ENCODE measurements around the gene LRRC52.

The LRRC52 gene, protein sequence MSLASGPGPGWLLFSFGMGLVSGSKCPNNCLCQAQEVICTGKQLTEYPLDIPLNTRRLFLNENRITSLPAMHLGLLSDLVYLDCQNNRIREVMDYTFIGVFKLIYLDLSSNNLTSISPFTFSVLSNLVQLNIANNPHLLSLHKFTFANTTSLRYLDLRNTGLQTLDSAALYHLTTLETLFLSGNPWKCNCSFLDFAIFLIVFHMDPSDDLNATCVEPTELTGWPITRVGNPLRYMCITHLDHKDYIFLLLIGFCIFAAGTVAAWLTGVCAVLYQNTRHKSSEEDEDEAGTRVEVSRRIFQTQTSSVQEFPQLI

DNA sequence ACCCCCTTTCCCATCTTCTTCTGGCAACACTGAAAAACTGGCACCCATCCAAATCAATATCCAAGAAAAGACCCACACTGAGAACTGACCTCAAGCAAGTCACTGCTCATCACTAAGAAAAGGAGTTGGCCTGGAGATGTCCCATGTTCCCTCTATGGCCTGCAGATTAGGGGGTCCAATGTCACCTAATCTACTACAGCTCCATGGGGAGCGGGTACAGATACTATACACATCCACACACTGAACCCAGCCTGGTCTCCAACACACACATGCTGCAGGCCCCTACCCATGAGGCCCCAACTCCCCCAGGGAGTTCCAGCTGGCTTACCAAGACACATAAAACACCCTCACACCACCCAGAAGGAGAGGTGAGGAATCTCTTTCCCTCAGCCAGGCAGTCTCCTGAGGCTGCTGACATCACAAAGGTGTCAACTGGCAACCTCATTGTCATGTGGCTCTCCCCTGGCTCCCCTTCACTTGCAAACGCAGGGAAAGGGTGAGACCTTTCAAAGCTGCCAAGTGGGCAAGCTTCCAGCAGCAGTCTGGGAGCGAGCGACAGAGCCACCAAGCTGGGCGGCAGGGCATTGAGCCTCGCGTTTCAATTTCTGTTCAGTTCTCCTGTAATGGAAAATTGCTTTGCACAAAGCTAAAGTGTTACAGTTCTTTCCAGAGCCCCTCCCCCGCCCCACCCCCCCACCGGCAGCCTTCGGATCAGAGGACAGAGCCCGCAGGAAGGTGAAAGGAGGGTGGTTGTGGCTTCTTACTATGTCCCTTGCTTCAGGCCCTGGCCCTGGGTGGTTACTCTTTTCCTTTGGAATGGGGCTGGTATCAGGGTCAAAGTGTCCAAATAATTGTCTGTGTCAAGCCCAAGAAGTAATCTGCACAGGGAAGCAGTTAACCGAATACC is at the start of gene LRRC52:
Gene LRRC52, plus strand, starts transcription at position 469 of the 907 bp plus-strand sequence. Its CDS starts 297 bp downstream, at position 766.
- DNase-seq: no peak

DNA sequence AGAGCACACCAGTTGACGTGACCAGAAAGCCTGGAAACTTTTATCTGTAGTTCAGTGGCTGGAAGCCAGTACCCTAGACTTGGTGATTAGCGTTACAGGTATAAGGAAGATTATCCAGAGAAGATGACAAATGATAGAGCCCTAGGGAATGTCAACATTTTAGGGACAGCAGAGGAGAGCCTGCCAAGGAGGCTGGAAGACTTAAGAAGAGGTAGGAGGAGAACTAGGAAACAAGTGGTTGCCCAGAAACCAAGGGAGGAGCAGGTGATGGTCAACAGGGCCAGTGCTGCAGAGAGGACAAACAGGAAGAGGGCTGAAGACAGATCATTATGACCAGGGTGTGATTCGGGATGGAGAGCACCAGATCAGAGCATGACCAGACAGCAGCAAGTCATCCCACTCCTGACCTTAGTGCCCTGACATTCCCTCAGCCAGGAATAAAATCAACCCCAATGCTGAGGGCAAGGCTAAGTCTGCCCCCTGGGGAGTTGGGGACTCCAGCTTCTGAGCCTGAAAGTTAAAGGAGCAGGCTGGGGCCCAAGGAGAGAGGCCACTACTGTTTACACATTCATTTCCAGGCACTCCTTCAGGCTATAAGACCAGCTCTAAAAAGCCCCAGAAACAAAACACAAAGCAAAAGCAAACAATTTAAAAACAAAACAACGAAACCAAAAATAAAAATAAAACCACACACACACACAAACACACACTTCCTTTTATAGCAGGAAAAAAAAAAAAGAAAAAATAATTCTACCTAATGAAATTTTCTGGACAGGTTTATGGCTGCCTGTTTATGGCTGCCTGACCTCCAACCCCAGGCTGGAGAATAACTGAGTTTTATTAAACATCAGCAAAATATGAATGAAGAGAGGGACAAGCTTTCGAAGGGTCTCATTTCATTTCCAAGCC is 48.6 kb upstream of the LRRC52 start:
- no peak for DNase-seq

DNA sequence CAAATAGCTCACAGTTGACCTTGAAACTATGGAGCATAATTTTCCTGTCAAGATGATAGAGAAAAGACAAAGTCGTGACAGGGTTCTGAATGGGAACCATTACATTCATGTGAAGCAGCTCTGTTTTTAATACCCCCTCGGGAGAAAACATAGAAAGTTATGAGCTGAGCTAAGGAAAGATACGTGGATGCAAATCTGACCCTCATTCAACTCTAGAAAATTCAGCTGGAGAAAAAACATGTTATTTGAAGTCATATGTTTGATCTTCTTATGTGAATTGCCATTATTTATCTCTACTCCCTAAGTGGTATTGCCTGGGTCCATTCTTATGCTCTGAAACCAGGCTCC is 48.0 kb upstream of the LRRC52 start:
- DNase-seq: no peak

DNA sequence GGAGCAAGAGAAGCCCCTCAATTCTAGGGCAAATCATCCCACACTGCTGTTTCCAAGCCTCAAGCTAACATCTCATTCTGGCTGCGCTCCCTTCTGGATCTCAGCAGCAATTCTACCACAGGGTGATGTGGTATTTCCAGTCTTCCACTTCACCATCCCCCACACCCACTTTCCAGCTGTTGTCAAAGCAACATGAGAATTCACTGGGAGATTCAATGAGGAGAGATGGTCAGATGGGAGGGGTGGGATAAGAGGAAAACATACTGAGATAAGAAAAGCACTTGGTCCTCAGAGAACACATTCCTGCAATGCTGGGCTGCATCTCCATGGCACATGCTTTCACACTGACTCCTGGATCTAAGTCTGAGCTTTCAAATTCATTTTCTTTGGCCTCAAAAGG is 47.3 kb upstream of the LRRC52 start:
- no peak for DNase-seq

DNA sequence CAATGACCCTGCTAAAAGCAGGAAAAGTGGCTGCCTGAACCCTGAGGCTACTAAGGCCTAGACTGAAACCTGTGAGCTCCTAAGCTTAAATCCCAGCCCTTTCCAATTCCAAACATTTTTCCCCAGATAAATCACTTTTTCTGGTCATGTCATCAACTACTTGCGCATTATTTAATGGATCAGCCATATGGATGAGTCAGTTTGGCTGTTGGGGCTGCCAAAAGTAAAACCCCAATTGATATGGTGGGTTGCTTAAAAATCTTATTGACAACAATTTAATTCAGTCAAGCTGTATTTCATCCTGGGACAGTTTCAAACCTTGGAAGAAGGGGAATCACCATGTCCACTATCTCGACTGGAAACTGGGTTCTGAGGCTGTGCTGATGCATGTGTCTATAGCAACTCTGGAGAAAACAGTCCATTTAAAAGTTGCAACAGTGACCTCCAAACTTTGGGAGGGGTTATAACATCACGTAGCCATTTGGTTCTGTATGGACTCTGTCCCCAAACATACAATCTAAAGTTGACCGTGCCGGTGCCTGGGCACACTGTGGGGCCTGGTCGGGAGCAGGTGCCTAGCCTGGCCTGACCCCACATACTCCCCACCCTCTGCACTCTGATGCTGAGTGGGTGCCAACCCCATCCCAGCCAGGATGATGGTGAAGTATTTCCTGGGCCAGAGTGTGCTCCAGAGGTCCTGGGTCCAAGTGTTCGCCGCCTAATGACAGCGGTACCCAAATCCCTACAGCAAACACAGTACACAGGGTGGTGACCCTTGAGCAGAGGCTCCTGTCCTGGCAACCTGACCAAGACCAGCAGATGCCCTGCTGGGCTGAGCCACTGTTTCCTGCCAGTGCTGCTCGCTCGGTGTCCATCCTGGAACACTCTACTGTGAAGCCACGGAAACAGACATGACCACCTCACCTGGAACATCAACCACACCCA is 46.5 kb upstream of the LRRC52 start:
- DNase-seq: no peak

DNA sequence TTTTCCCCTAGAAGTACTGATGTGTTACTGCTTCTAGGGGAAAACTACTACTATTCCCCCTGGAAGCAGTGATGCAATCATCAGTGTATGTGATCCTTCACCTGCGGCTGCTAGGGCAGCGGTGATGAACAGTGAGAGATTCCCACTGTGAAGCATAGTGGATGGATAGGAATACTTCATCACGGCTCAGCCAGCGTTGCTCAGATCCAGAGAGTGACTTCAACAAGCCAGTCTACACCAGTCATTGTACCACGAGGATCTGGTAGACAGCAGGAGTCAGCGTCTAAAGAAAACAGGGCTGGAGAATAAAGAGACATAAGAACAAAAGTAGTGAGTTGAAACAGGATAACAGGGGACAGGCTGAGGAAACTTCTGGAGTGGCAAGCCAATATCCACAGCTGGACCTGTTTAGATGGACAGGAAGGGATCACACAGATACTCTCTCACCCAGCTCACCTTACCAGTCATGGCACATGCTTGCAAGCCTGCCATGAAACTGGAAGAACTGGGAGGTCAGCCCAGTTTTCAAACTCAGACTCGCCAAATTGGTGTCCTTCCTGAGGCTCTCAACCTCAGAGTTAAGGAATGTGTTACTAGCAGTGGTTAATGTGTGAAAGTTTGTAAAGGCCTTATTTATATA is 42.4 kb upstream of the LRRC52 start:
- DNase-seq: no peak

DNA sequence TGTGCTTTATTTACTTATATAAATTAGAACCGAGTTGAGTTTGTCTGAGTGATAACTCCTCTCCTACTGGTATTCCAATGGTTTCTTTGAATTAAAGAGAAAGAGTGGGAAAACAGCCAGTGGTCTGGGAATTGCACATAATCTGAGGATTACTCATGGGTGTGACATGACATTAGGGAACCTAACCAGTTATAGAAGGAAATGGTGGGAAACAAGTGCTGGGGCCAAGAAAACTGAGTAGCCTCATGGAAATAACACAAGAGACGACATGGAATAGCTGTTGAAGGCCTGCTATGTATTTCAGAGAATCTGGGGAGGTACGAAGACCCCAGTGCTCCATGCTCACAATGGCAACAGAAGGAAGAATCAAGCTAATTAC is 41.8 kb upstream of the LRRC52 start:
- no peak for DNase-seq

DNA sequence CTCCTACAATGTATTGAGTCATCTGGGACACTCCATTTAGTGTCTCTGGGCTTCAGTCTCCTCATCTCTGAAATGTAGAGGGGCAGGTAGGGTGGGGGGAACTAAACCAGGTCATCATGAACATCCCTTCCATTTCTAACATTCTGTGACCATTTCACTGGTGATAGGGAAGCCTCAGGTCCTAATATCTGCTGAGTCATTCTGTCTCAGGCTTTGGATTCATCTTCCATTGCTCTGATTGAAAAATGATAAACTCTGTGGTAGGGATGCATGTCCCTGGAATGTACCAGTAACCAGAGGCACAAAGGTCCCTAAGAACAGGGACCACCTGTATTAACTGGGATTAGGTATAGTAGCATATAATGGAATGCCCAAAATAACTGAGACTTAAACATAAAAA is 36.2 kb upstream of the LRRC52 start:
- no peak for DNase-seq

DNA sequence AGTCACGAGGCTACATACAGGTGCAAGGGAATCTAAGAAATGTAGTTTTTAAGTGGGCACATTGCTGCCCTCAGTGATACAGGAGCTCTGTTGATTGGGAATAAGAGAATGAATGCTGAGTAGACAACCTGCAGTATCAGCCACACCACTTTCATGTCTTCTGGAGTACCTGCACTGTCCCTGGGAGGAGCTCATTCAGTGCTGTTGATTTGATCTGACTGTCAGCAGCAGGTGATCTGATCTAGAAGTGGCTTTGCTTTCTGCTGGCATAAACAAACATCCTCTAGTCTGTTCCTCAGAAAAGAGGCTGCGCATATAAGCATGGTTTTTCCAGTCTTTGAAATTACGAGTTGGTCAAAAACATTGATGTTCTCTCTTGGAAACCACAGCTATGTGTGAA is 35.5 kb upstream of the LRRC52 start:
- no peak for DNase-seq

DNA sequence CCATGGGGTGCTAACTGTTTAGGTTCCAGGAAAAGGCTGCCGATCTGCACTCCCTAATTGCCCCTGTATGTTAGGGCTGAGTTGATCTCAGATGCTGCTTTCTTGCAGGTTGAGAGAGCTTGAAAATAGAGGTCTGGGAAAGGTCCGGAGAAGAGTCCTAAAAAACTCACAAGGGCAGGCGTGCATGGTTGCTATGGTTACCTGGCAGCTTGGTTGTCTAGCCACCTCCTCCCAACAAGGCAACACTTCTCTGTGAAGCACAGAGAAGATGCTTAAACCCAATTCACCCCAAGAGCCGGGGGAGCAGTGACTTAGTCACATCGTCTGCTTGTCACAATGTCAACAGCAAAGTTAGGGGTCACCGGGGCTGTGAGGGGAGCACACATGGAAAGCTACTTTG is 31.0 kb upstream of the LRRC52 start:
- no peak for DNase-seq

DNA sequence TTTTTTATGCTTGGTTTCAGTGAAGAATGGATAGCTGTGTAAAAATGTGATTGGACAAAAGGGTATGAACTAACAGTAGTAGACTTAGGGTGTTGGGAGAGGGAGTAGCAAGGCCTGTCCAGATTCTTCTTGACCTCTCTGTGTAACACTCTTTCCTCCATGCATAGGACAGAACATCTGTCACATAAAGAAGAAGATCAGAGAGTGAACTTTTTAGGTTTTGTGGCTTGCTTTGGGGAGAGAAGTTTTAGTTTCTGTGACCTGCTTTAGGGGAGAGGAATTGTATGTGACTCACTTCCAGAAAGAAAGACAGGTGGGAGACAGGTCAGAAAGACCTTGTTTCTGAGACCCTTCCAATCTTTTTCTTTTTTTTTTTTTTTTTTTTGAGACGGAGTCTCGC is 27.3 kb upstream of the LRRC52 start:
- DNase-seq: no peak

DNA sequence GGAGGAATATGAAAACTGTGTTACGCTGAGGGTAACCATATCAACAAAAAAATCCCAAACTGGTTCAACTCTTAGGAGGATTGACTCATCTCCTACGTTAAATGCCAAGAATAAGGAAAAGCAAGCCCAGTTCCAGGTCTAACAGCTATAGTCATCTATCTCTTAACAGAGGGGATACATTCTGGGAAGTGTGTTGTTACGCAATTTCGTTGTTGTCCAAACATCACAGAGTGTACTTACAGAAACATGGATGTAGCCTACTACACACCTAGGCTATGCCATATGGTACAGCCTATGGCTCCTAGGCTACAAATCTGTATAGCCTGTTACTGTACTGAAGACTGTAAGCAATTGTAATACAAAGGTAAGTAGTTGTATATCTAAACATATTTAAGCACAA is 23.2 kb upstream of the LRRC52 start:
- DNase-seq: no peak

DNA sequence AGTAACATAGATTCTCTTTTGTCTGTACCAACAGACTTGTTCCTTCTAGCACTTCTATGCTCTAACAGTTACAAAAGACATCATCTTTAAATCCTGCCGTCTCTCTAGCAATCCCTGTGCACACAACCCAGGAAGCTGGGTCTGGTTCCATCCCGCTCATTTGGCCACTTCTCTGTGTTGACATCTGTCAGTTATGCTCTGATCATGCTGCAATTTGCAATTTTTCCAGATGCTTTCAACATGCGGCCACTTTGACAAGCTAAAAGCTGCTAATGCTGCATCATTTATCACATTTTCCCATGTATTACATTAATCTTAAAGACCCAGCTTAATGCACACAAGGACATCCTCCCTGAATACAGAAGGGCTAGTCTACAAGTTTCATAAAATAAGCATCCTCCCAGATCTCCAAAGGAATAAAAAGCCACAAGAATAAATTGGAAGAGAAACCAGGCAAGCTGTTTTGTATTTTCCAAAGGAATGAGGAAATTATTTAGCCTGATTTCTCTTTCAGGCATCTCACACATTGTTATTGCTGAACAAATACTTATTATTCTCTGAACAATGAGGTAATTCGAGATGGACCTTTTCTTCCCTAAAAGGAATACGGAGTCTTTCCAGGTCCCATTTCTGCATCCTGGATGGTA is 19.0 kb upstream of the LRRC52 start:
- no peak for DNase-seq

DNA sequence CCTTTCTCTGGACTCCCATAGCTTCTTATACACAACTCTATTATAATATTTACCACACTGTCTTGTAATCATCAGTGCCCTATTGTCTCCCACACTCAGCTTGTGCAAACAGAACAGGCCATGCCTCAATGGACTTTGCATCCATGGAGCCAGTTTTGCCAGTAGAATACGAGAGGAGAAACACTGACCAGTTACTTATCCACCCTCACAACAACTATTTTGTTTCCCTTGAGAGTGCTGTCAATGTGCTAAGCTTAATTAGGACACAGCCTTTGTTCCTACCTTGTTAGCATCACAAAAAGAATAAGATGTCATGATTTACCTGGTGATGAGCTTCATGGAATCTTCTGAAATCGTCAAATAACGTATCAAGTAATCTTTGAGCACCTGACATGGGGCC is 18.1 kb upstream of the LRRC52 start:
- DNase-seq: no peak

DNA sequence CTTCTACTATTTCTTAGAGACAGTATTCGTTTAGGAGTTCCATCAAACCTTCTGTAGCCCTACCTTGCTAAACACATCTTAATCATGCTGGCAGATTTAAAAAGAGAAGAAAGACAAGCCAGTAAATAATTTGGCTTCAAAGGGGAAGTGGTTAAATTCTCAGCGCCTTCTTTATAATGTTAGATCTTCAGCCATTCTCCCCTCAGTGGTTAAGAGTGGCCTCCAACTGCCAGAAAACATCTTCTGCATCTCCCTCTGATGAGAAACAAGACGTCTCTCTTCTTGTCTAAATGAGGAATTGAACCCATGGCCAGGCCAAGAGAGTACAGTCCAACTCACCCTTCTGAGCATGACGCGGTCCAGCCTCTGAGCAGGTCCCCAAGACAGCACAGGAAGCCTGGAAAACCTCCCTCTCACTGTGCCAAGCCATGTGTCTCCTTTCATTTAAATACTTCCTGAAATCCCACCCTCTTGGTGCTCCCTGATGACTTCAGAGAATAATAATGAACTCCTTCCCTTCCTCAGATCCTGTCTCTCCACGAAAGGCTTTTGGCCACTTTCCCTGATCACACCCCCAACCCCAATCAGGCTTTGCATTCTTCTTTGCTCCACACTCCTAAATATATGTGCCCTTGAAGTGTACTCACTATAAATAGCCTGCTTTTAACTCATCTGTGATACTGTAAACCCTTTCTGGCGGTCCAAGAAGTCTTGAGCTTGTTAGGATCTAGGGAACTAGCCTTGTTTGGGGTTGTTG is 16.4 kb upstream of the LRRC52 start:
- no peak for DNase-seq

DNA sequence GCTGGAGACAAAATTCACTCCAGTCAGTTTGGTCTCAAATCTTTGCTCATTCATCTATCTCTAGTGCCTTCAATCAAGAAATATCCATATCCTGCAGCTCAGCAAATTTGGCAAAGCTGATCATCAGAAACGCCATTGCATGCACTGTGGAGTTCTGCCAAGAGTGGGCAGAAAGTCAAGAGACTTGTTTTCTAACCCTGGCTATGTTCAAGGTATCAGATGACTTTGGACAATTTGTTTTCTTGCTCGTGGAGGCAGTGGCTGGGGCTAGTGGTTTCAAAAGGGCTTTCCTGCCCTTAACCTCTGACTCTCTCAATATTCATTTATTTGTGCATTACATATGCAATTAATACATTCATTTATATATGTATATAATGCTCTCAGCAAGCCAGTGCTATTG is 12.8 kb upstream of the LRRC52 start:
- no peak for DNase-seq

DNA sequence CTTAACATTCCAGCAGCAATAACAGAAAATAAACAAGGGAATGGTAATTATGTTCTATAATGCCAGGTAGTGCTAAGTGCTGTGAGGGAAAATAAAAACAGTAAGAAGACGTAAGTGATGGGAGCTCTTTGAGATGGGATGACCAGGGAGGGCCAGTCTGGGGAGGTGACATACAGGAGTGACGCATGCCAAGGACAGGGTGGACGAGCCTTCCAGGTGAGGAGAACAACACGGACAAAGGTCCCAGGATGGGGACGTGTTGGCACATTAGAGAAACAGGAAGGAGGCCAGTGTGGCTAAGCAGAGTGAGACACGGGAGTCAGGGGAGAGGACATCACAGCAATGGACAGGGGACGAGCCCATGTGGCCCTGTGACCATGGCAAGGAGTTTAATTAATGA is 11.7 kb upstream of the LRRC52 start:
- no peak for DNase-seq

DNA sequence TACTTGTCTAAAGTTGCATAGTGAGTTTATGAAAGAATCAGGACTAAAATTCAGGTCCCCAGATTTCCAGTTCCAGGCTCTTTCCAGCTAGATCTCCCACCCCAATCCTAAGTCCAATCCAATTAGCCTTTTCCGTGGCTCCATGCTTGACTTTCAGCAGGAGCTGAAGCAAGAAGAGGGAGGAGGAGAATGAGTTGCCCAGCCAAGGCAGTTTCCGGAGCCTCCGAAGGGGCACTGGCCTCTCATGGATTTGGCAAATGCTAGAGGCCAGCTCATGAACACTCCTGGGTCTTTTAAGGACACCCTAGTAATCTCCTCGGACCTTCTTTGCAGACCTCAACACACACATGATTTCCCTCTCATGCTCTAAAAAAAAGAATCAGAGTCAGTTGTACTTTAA is 10.5 kb upstream of the LRRC52 start:
- no peak for DNase-seq

DNA sequence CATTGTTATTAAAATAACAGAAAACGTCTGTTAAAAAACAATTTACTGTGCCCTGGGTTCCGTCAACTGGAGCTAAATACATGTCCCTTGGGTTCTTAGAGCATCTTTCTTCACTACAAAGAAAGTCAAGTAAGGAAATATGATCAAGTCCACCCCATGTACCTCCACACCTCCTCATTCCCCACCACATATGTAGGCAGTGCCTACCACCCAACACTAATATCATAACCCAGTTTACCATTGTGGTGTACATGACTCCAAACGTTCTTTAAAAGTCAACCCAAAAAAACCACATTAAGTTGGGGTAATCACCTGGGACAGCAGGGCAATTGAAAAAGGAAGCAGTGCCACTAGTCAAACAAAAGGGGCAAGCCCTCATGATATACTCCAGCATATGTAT is 7.8 kb upstream of the LRRC52 start:
- no peak for DNase-seq

DNA sequence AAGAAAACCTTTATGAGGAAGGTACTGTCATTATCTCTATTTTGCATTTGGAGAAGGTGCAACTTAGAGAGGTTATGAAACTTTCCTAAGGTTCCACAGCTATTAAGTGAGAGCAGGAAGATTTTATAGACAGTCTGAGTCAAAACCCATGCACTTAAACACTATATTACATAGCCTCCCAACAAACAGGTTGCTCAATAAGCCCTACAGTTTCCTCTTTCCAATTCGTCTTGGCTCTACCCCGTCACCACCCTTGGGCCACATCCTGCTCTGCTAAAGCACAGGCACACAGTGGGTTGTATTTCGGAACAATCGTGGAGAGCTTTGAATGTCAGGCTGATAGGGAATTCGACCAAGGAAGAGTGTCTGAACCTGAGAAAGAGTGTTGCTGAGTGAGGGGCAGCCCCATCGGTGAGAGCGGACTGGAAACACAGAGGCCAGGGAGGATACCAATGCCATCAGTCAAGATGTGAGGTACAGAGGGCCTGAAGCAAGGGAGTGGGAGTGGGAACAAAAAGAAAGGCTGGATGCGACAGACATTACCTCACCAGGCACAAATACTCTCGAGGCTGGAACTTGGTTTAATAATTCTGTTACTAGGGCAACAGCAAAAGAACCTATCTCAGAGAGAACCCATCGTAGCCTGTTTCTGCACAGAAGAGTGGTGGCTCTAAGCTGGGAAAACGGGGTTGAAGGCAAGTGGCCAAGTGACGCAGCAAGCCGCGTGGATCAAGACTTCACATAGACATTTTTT is 6.3 kb upstream of the LRRC52 start:
- DNase-seq: no peak

Data from activated CD4-positive, alpha-beta T cell treated with anti-CD3 and anti-CD28 coated beads for 1 hour (primary cell).